ENCODE results near the gene KLK11.
A peak's percentile ranks its signal among the peaks of the same experiment; 100 is the strongest.
"Not testable (repeated sequence)": the region's sequence is repeated elsewhere in the genome, so short reads cannot be mapped to it uniquely, and the experiment has no call there.

KLK11 gene

GRCh38 chr19:51000981-51001380 lies 25.4 kb downstream of the KLK11 start:
- no peak for DNase-seq (ENCODE audit: low read depth)
- no peak overlapping the region for H3K4me3 ChIP-seq (ENCODE audit: low read depth, low read length)

GRCh38 chr19:51000426-51000825 lies 26.0 kb downstream of the KLK11 start:
- H3K4me3 ChIP-seq (ENCODE audit: low read depth, low read length), result no peak overlapping the region
- DNase-seq (ENCODE audit: low read depth), result no peak
- TF ChIP-seq CTCF (IDR thresholded peaks at IDR 0.05; ENCODE audit: insufficient read depth, low read depth, low read length, missing control alignments), result no peak

More at GRCh38 chr19:51000981-51001380, 25.4 kb downstream of the KLK11 start:
- TF ChIP-seq CTCF (IDR thresholded peaks at IDR 0.05; ENCODE audit: insufficient read depth, low read depth, low read length, missing control alignments), result no peak

GRCh38 chr19:50998686-50999085 lies 27.7 kb downstream of the KLK11 start:
- no peak for TF ChIP-seq CTCF (IDR thresholded peaks at IDR 0.05; ENCODE audit: insufficient read depth, low read depth, low read length, missing control alignments)
- H3K4me3 ChIP-seq (ENCODE audit: low read depth, low read length), result no peak overlapping the region
- DNase-seq (ENCODE audit: low read depth), result no peak

GRCh38 chr19:50998061-50998460 lies 28.4 kb downstream of the KLK11 start:
- H3K4me3 ChIP-seq (ENCODE audit: low read depth, low read length), result no peak overlapping the region
- no peak for TF ChIP-seq CTCF (IDR thresholded peaks at IDR 0.05; ENCODE audit: insufficient read depth, low read depth, low read length, missing control alignments)
- no peak for DNase-seq (ENCODE audit: low read depth)

- peak; percentile 16 for DNase-seq (ENCODE audit: low read depth)
- no peak for TF ChIP-seq CTCF (IDR thresholded peaks at IDR 0.05; ENCODE audit: insufficient read depth, low read depth, low read length, missing control alignments)
These were observed 32.3 kb downstream of the KLK11 start for GRCh38 chr19:50994129-50994528.

DNA sequence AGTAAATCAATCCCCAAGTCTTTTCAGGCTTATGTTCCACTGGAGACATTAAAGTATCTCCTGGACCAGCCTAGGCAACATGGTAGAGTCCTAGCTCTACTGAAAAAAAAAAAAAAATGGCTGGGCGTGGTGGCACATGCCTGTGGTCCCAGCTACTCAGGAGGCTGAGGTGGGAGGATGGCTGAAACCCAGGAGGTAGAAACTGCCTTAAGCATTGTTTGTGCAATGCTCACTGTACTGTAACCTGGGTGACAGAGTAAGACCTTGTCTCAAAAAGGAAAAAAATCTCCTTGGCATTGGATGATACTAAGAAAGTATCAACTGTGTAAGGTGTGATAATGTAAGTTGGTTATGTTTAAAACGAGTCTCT lies 33.8 kb downstream of the KLK11 start:
- DNase-seq (ENCODE audit: low read depth), result no peak
- no peak for TF ChIP-seq CTCF (IDR thresholded peaks at IDR 0.05; ENCODE audit: insufficient read depth, low read depth, low read length, missing control alignments)
- H3K4me3 ChIP-seq (ENCODE audit: low read depth, low read length), result no peak overlapping the region

More at GRCh38 chr19:50994129-50994528, 32.3 kb downstream of the KLK11 start:
- no peak overlapping the region for H3K4me3 ChIP-seq (ENCODE audit: low read depth, low read length)

DNA sequence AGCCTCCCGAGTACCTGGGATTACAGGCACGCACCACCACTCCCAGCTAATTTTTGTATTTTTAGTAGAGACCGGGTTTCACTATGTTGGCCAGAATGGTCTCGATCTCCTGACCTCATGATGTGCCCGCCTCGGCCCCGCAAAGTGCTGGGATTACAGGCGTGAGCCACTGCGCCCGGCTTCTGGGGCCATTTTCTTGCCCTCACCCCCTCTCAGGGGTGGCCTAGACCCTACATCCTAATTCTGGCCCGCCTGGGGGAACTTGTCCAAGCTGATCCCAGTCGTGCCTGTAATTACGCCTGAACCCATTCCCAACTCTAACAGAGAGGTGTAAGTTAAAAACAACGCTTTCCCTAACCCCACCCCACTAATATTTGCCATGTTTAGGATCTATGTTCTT lies 42.0 kb downstream of the KLK11 start:
- DNase-seq (ENCODE audit: low read depth); H3K4me3 ChIP-seq (ENCODE audit: low read depth, low read length): not testable (repeated sequence)
